ENCODE results near the gene TMEM131. TPM values are rescaled to one million over a fixed set of nuclear protein-coding genes. Genes with fewer than 3 reads are reported as not detected.

The TMEM131 gene
- total RNA-seq, 1 donor: 45.1 TPM

DNA sequence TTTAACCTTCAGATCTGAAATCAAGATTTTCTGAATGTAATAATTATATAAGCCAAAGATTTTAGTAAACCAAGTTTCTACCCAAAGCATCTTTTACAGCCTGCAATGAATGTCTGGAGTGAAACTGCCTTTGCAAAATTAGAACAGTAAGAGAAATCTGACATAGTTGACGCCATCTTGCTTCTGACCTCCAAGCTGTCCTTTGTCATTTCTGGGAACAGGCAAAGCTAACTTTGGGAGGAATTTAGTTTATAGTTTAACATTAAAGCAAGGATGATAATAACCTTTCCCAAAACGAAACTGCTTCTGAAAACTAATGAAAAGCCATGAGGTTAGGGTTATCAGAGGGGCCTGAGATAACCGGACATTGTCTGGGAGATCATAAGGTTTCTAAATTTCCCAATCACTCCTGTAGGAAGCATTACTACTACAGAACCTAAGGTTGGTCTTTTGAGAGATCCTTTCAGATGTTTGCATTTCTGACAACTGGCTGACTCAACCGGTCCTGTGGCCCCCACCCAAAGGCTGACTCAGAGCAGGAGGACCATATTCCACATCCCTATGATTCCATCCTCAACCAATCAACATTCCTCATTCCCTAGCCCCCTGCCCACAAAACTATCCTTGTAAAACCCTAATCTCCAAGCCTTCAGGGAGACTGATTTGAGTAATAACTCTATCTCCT is 124.5 kb downstream of the TMEM131 start:
- no peak overlapping the region for H3K4me3 ChIP-seq (ENCODE audit: low read depth, low read length)
- TF ChIP-seq, protein P1, sequence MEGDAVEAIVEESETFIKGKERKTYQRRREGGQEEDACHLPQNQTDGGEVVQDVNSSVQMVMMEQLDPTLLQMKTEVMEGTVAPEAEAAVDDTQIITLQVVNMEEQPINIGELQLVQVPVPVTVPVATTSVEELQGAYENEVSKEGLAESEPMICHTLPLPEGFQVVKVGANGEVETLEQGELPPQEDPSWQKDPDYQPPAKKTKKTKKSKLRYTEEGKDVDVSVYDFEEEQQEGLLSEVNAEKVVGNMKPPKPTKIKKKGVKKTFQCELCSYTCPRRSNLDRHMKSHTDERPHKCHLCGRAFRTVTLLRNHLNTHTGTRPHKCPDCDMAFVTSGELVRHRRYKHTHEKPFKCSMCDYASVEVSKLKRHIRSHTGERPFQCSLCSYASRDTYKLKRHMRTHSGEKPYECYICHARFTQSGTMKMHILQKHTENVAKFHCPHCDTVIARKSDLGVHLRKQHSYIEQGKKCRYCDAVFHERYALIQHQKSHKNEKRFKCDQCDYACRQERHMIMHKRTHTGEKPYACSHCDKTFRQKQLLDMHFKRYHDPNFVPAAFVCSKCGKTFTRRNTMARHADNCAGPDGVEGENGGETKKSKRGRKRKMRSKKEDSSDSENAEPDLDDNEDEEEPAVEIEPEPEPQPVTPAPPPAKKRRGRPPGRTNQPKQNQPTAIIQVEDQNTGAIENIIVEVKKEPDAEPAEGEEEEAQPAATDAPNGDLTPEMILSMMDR (IDR thresholded peaks at IDR 0.05; ENCODE audit: insufficient read depth, low read length): no peak

GRCh38 chr2:97870396-97870843 is 125.3 kb downstream of the TMEM131 start:
- H3K4me3 ChIP-seq (ENCODE audit: low read depth, low read length): no peak overlapping the region
- TF ChIP-seq, protein P1 (IDR thresholded peaks at IDR 0.05; ENCODE audit: insufficient read depth, low read length): no peak
- peak; percentile 87 for DNase-seq (ENCODE audit: low read depth)

More for the DNA sequence above, 124.5 kb downstream of the TMEM131 start:
- DNase-seq (ENCODE audit: low read depth): peak; percentile 82

GRCh38 chr2:97869722-97870346 is 125.9 kb downstream of the TMEM131 start:
- DNase-seq (ENCODE audit: low read depth): no peak
- H3K4me3 ChIP-seq (ENCODE audit: low read depth, low read length): no peak overlapping the region
- TF ChIP-seq, protein P1 (IDR thresholded peaks at IDR 0.05; ENCODE audit: insufficient read depth, low read length): no peak

DNA sequence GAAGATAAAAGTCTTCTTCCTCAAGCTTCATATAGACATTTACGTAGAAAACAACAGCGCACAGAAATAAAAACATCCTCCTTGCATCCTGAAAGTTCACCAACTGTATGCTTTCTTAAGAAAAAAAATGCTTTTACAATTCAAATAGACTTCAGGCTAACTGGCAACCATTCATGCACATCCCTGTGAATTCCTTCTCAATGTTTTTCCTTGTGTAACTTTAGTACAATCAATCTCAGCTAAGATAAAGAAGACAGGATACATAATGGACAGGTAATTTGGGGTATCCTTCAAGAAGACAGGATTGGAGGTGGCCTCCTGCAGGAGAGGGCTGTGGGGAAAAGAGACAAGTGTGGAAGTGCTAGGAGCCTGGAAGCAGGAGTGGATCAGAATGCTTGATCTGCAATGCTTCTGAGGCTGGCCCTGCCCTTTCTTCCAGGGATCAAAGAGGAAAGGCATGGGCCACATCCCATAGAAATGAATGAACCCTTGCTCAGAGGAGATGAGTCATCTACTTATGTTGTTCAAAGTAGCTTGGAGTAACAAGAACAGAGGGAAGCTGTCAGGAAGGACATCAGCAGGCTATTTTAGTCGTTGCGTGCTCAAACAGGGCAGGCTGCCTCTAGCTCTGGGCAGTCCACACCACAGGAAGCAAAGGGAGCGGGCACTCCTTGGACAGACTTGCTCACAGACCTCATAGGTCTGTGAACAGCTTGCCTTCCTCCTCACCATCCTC is 126.6 kb downstream of the TMEM131 start:
- peak; percentile 95 for DNase-seq (ENCODE audit: low read depth)
- H3K4me3 ChIP-seq (ENCODE audit: low read depth, low read length): no peak overlapping the region
- TF ChIP-seq, protein P1 (IDR thresholded peaks at IDR 0.05; ENCODE audit: insufficient read depth, low read length): no peak

DNA sequence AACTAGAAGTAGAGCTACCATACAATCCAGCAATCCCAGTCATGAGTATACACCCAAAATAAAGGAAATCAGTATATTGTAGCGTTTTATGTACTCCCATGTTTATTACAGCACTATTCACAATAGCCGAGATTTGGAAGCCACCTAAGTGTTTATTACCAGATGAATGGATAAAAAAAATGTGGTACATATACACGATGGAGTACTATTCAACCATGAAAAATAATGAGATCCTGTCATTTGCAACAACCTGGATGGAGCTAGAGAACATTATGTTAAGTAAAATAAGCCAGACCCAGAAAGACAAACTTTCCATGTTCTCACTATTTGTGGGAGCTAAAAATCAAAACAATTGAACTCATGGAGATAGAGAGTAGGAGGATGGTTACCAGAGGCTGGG is 131.9 kb downstream of the TMEM131 start:
- DNase-seq (ENCODE audit: low read depth): no peak
- TF ChIP-seq, protein P1 (IDR thresholded peaks at IDR 0.05; ENCODE audit: insufficient read depth, low read length): no peak
- H3K4me3 ChIP-seq (ENCODE audit: low read depth, low read length): no peak overlapping the region

DNA sequence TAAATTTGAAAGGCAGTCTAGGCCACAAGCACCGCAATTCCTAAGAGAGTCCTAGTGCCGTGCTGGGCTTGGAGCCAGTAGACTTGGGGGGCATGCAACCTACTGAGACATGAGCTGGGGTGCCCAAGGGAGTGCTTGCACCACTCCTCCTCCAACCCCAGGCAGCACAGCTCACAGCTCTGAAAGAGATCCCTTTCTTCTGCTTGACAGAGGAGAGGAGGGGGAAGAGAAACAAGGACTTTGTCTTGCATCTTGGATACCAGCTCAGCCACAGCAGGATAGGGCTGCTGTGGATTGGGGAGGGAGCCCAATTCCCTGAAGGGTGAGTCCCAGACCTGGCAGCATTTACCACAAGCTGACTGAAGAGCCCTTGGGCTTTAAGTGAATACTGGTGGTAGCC is 134.6 kb downstream of the TMEM131 start:
- TF ChIP-seq, protein P1 (IDR thresholded peaks at IDR 0.05; ENCODE audit: insufficient read depth, low read length): no peak
- H3K4me3 ChIP-seq (ENCODE audit: low read depth, low read length): no peak overlapping the region
- DNase-seq (ENCODE audit: low read depth): no peak
